Common myeloid progenitor, CD34-positive (primary cell): ENCODE measurements around the gene IKBKE.
A peak's percentile ranks its signal among the peaks of the same experiment; 100 is the strongest.

Experiments used
- CTCF ChIA-PET: fragments of 350-600 bp; sonication (Branson Sonifier 250); formaldehyde crosslinking; loops from one replicate; lab custom pipeline; 2021; ENCODE audit warnings: antibody characterized with exemption; lab: Charles Lee
- POLR2A ChIA-PET: fragments of 350-600 bp; sonication (Branson Sonifier 250); formaldehyde crosslinking; loops from one replicate; lab custom pipeline; 2021; ENCODE audit warnings: antibody characterized with exemption; lab: Charles Lee
- DNase-seq, 3 donors: peaks; one replicate each; pipeline versions ENCODE4 v3.0.0 to v3.0.0-alpha.2; 2013
- H3K27ac ChIP-seq, 2 experiments: 1 replicate in 1 of 2; 2 replicates in 1 of 2; pipeline ENCODE4 v1.7.0; 2013; ENCODE audit warnings: inconsistent platforms in 2 of 2, low read length in 2 of 2, mild to moderate bottlenecking in 2 of 2, low read depth in 1 of 2, moderate library complexity in 1 of 2; ENCODE audit not compliant: severe bottlenecking in 2 of 2, insufficient read depth in 1 of 2, poor library complexity in 1 of 2
- H3K27me3 ChIP-seq, 5 experiments: replicated peaks in 2 of 5; 1 replicate in 3 of 5; 2 replicates in 2 of 5; pipeline versions ENCODE4 v1.6.1 to v1.7.0; 2013; ENCODE audit warnings: low read length in 4 of 5, mild to moderate bottlenecking in 2 of 5, moderate library complexity in 2 of 5, inconsistent platforms in 1 of 5; ENCODE audit not compliant: insufficient read depth in 5 of 5, control insufficient read depth in 4 of 5
- H3K36me3 ChIP-seq, 4 experiments: 1 replicate in 2 of 4; 2 replicates in 2 of 4; pipeline versions ENCODE4 v1.6.1 to v1.7.0; 2013; ENCODE audit warnings: low read length in 3 of 4, control low read depth in 1 of 4, mild to moderate bottlenecking in 1 of 4; ENCODE audit not compliant: control insufficient read depth in 4 of 4, insufficient read depth in 4 of 4
- H3K4me1 ChIP-seq, 4 experiments: 1 replicate in 3 of 4; 2 replicates in 1 of 4; pipeline versions ENCODE4 v1.6.1 to v1.7.1; 2013; ENCODE audit warnings: low read length in 3 of 4, mild to moderate bottlenecking in 3 of 4, control low read depth in 1 of 4, inconsistent platforms in 1 of 4, moderate library complexity in 1 of 4; ENCODE audit not compliant: control insufficient read depth in 4 of 4, insufficient read depth in 4 of 4; ENCODE audit errors: control extremely low read depth in 1 of 4
- H3K4me3 ChIP-seq, 7 experiments: 1 replicate in 4 of 7; 2 replicates in 3 of 7; pipeline versions ENCODE4 v1.5.1 to v1.7.0; 2013; ENCODE audit warnings: mild to moderate bottlenecking in 7 of 7, low read length in 6 of 7, moderate library complexity in 6 of 7, inconsistent platforms in 2 of 7, low read depth in 2 of 7, control low read depth in 1 of 7; ENCODE audit not compliant: insufficient read depth in 4 of 7, control insufficient read depth in 1 of 7; ENCODE audit errors: extremely low read depth in 1 of 7
- H3K9me3 ChIP-seq, 5 experiments: 1 replicate in 4 of 5; 2 replicates in 1 of 5; pipeline versions ENCODE4 v1.6.1 to v1.7.1; 2013; ENCODE audit warnings: low read length in 4 of 5, mild to moderate bottlenecking in 2 of 5, inconsistent platforms in 1 of 5, low read depth in 1 of 5, moderate library complexity in 1 of 5; ENCODE audit not compliant: control insufficient read depth in 4 of 5, insufficient read depth in 2 of 5; ENCODE audit errors: control extremely low read depth in 1 of 5
- WGBS: methylation state at CpG from one replicate; pipeline ENCODE4 v1.1.5; 2013; ENCODE audit not compliant: insufficient coverage; 5-methylcytosine and 5-hydroxymethylcytosine counted together

Gene IKBKE

DNA sequence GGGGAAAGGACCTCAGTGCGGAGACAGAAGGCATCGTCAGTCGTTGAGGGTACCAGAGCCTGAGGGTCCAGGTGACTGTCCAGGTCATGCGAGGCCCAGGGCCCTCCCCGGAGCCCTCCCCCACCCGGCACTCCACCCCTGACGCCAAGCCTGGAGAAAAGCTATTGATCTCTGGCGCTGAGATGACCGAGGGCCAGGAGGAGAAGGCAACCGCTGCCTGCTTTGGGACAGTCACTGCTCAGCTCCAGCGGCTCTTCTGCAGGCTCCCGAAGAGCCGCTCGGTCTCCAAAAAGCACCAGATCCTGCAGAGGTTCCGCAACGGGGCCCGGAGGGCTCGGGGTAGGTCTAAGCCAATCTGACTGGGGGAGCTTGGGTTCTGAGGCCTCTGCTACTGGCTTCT is 47.9 kb downstream of the IKBKE start:
- no peak for DNase-seq
- no peak overlapping the region for H3K27ac ChIP-seq
- no peaks in the 10 kb centered on the region for H3K36me3 ChIP-seq
- no peaks in the 10 kb centered on the region for H3K9me3 ChIP-seq
- H3K4me3 ChIP-seq = no peak overlapping the region
- 99% methylated on average over 16 of the region's 18 CpGs for WGBS
- H3K4me1 ChIP-seq = peaks cover 0 to 5% (median 2%) of the 10 kb centered on the region in 4 experiments
- POLR2A ChIA-PET = no interaction called here
- peaks cover 0 to 3% (median 0%) of the 10 kb centered on the region in 5 experiments for H3K27me3 ChIP-seq
- CTCF ChIA-PET = interaction anchor here (0.6 to 3.0 kb wide), 7 partner anchors 9 to 65 kb away, joined by 3 to 15 read pairs (median 3); no protein-coding TSS in a partner anchor

DNA sequence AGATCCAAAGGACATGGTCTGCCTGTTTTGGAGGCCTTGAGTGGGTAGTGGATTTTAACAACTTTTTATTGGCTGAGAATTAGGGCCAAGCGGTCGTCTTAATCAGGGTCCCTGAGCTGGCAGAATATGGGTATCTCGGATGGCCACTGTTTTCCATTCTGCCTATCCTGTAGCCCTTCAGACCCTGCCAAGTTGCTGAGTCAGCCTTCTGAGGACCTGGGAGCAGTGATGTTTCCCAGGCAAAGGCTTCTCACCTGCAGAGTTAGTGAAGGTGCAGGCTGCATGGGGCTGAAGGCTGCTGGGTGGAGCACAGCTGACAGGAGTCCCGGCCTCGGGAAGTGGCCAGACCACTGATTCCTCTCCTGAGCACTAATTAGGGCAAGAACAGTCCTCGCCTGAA is 48.5 kb downstream of the IKBKE start:
- Histone ChIP-seq H3K9me3 (no peaks in the 10 kb centered on the region), H3K36me3 (no peaks in the 10 kb centered on the region), H3K4me3 (no peak overlapping the region), H3K4me1 (peaks cover 0 to 5% (median 2%) of the 10 kb centered on the region in 4 experiments), H3K27me3 (peaks cover 0 to 3% (median 0%) of the 10 kb centered on the region in 5 experiments), H3K27ac (no peak overlapping the region)
- CTCF ChIA-PET = interaction anchor here (0.5 to 3.0 kb wide), 4 partner anchors 16 to 65 kb away, joined by 3 to 15 read pairs (median 5); no protein-coding TSS in a partner anchor
- DNase-seq = no peak
- POLR2A ChIA-PET = no interaction called here
- WGBS = 97% methylated on average over 6 of the region's 6 CpGs

DNA sequence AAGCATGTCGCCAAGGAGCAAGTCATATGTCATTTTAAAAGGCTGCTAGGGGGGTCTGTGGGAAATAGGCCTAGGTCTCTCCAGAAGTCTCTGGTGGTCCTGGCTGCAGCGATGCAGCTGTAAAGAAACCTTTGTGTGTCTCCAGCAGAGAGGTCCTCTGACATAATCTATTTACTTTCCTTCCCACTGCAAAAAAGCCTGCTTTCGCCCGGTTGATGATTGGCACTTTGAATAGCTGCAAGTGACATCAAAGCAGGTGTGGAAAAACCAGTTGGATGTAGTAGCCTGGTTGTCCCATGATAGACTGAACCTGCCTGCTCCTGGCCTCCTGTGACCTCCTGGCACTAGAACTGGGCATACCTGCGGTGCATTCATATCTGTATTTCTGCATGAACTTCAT is 50.9 kb downstream of the IKBKE start:
- Histone ChIP-seq H3K9me3 (no peaks in the 10 kb centered on the region), H3K4me3 (no peak overlapping the region), H3K27me3 (peaks cover 0 to 3% (median 0%) of the 10 kb centered on the region in 5 experiments), H3K36me3 (no peaks in the 10 kb centered on the region), H3K27ac (no peak overlapping the region), H3K4me1 (peaks cover 0 to under 1% (median under 1%) of the 10 kb centered on the region in 4 experiments)
- no peak for DNase-seq
- CTCF ChIA-PET = interaction anchor here (1.0 to 2.2 kb wide), 3 partner anchors 15 to 63 kb away, joined by 3 to 10 read pairs (median 4); no protein-coding TSS in a partner anchor
- WGBS = 100% methylated on average over 5 of the region's 5 CpGs
- POLR2A ChIA-PET = no interaction called here

DNA sequence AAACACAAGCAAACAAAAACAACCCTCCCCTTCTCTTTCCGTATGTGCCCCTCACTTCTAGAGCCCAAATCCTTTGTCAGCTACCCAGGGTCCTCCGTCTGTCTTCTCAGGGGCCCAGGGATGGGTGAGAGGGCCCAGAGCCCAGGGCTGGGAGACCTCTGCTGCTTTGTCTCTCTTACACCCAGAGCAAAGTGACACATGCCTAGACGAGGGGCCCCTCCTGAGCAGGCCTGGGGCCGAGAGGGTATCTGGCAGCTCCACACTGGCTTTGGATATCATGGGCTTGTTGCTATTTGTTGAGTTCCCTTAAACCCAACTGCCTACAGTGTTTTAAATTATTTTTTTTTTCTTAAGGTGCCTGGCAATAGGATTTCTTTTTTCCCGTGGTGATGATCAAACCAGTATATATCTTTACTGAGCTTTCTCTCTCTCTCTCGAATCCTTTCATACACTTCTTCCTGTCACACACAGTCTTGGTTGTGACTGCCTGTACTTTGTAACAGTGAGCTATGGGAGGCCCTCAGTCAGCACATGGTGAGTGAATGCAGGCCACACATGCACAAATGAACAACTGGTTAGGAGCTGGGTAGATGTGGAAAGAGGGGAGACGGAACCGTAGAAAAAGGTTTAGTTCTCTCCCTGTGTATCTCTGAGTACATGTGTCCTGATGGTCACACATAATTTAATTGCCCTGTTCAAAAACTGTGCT is 51.6 kb downstream of the IKBKE start:
- DNase-seq = no peak
- Histone ChIP-seq H3K36me3 (no peaks in the 10 kb centered on the region), H3K9me3 (no peaks in the 10 kb centered on the region), H3K27ac (no peak overlapping the region), H3K4me1 (no peaks in the 10 kb centered on the region), H3K27me3 (peaks cover 0 to 3% (median 0%) of the 10 kb centered on the region in 5 experiments), H3K4me3 (no peak overlapping the region)
- ChIA-PET POLR2A (no interaction called here), CTCF (interaction anchor here (1.0 to 2.2 kb wide), 4 partner anchors 16 to 62 kb away, joined by 3 to 10 read pairs (median 4); no protein-coding TSS in a partner anchor)
- WGBS = 96% methylated on average over 5 of the region's 8 CpGs

DNA sequence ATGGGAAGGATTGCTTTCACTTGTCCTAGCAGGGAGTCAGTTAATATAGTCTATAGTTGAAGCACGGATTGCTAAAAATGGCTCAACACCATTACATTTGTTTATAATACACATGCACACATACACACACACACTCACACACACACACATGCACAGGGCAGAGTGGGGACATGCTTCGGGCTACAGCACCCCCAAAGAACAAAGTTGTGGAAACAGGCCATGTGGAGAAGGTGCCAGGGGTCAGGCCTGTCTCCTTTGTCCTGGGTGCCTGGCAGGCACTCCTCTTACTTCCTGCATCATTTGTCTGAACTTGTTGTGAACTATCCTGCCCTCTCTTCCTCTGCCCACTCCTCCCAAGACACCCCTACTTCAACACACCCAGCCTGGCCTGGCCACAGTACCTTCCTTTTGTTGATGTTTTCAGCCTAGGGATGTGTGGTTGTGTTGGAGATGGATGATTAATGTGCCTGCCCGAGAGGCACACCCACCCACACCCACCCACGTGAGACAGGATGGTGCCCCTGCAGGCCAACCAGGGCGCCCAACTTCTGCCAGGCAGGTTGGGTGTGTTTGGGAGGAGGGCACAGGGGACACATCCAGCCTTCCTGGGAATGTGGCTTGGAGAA is 54.6 kb downstream of the IKBKE start:
- Histone ChIP-seq H3K27me3 (peaks cover 0 to 3% (median 0%) of the 10 kb centered on the region in 5 experiments), H3K27ac (no peak overlapping the region), H3K9me3 (no peaks in the 10 kb centered on the region), H3K4me1 (no peaks in the 10 kb centered on the region), H3K36me3 (no peaks in the 10 kb centered on the region), H3K4me3 (no peak overlapping the region)
- DNase-seq = peak in 2 of 3 donors; percentile 49 to 59
- ChIA-PET POLR2A (interaction anchor here (1.0 kb wide), 1 partner anchor 190 kb away, joined by 3 read pairs; no protein-coding TSS in a partner anchor), CTCF (interaction anchor here (0.9 to 1.7 kb wide), 3 partner anchors 9 to 34 kb away, joined by 3 to 5 read pairs (median 3); no protein-coding TSS in a partner anchor)
- WGBS = 100% methylated on average over 2 of the region's 5 CpGs

DNA sequence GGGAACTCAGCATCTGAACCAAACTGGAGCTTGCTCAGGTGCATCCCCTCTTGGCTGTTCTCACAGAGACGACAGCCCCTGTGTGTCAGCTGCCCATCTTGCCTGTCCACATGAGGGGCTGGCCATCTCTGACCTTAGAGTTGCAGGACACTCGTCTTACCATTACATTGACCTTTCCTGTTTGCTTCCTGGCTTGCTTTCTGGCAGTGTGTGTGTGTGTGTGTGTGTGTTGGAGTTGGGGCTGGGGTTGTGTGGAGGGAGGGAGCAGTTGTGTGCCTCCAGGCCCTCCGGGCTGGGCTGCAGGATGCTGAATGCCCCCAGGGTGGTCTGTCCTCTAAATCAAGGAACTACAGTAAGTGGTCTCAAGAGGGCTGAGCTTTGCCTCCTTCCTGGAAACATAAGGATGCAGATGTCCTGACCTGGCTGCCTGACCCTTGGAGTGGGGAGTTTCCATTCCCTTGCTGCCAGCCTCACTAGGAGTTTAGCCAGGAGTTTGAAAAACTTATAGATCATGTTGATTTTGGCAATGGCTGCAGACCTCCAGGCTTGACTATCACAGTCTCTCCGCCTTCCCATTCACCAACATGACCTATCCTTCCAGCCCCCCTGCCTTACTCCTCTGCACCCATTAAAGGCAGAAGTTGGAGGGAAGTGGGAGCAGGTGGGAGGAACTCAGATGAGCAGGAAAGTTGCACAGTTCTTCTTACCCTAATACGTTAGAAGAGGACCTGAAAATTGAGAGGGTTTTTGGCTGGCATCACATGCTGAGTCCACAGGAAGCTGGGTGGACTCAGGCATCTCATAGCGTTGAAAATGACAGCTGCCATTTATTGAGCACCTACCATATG is 56.0 kb downstream of the IKBKE start:
- POLR2A ChIA-PET = interaction anchor here (1.0 kb wide), 1 partner anchor 188 kb away, joined by 3 read pairs; no protein-coding TSS in a partner anchor

More for the DNA sequence above, 56.0 kb downstream of the IKBKE start:
- Histone ChIP-seq H3K27me3 (peaks cover 0 to 2% (median 0%) of the 10 kb centered on the region in 5 experiments), H3K4me1 (no peaks in the 10 kb centered on the region), H3K27ac (no peak overlapping the region), H3K4me3 (no peak overlapping the region), H3K9me3 (no peaks in the 10 kb centered on the region), H3K36me3 (no peaks in the 10 kb centered on the region)
- CTCF ChIA-PET = interaction anchor here (0.9 to 1.7 kb wide), 5 partner anchors 10 to 47 kb away, joined by 3 to 5 read pairs (median 3); no protein-coding TSS in a partner anchor
- 86% methylated on average over 2 of the region's 6 CpGs for WGBS
- no peak for DNase-seq
